ENCODE measurements around the gene WWOX.

DNA sequence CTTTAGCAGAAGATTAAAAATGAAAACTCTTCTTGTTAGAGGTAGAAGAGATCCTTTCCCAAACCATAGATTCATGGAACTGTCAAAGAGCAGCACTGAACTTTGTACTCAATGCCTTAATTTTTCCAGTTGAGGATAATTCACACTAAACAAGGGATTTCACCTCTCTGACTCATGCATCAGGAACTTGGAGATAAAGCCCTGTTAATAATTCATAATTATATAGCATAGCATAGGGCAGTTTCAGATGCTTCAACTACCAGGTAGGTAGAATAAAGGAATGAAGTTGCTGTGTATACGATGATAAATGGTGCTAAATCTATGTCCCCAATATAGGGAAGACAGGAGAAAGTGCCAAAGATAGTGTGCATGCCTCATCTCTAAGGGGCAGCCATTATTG is 1050.7 kb downstream of the WWOX start:
- TF ChIP-seq, protein P1, sequence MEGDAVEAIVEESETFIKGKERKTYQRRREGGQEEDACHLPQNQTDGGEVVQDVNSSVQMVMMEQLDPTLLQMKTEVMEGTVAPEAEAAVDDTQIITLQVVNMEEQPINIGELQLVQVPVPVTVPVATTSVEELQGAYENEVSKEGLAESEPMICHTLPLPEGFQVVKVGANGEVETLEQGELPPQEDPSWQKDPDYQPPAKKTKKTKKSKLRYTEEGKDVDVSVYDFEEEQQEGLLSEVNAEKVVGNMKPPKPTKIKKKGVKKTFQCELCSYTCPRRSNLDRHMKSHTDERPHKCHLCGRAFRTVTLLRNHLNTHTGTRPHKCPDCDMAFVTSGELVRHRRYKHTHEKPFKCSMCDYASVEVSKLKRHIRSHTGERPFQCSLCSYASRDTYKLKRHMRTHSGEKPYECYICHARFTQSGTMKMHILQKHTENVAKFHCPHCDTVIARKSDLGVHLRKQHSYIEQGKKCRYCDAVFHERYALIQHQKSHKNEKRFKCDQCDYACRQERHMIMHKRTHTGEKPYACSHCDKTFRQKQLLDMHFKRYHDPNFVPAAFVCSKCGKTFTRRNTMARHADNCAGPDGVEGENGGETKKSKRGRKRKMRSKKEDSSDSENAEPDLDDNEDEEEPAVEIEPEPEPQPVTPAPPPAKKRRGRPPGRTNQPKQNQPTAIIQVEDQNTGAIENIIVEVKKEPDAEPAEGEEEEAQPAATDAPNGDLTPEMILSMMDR (IDR thresholded peaks at IDR 0.05; ENCODE audit: low read depth, low read length), result no peak
- TF ChIP-seq, protein P2, sequence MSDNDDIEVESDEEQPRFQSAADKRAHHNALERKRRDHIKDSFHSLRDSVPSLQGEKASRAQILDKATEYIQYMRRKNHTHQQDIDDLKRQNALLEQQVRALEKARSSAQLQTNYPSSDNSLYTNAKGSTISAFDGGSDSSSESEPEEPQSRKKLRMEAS (IDR thresholded peaks at IDR 0.05; ENCODE audit: low read depth, low read length), result no peak
- no peak for TF ChIP-seq POLR2A (IDR thresholded peaks at IDR 0.05; ENCODE audit: extremely low read depth, insufficient read length)
- no peak for TF ChIP-seq MYC (IDR thresholded peaks at IDR 0.05; ENCODE audit: low read depth, low read length)

Data from NB4 (cell line).